ENCODE data around the gene C1QTNF6.

DNA sequence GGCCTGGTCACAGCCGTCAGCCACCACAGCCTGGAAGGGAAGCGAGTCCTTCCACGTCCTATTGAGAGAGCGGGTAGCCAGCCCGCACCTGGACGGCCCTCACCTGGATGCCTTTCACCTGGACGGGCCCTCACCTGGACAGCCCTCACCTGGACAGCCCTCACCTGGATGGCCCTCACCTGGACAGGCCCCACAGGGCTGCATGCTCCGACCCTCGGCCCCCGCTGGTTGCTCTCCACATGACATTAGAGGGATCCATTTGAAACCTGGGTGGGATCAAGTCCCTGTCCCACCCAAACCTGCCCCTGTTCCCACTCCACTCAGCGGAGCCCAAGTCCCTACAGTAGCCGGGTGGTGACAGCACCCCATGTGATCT lies 3.7 kb downstream of the C1QTNF6 start:
- TF ChIP-seq, protein P1, sequence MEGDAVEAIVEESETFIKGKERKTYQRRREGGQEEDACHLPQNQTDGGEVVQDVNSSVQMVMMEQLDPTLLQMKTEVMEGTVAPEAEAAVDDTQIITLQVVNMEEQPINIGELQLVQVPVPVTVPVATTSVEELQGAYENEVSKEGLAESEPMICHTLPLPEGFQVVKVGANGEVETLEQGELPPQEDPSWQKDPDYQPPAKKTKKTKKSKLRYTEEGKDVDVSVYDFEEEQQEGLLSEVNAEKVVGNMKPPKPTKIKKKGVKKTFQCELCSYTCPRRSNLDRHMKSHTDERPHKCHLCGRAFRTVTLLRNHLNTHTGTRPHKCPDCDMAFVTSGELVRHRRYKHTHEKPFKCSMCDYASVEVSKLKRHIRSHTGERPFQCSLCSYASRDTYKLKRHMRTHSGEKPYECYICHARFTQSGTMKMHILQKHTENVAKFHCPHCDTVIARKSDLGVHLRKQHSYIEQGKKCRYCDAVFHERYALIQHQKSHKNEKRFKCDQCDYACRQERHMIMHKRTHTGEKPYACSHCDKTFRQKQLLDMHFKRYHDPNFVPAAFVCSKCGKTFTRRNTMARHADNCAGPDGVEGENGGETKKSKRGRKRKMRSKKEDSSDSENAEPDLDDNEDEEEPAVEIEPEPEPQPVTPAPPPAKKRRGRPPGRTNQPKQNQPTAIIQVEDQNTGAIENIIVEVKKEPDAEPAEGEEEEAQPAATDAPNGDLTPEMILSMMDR (conservative IDR thresholded peaks at IDR 0.05; ENCODE audit: low read length) = no peak
- TF ChIP-seq EZH2phosphoT487 (IDR thresholded peaks at IDR 0.05; ENCODE audit: borderline replicate concordance, low read depth, low read length) = no peak
